IMR-90 (cell line): Measurements from ENCODE around the gene ZNF621. TPM values are rescaled to one million over a fixed set of nuclear protein-coding genes. Genes with fewer than 3 reads are reported as not detected.

Source experiments
- ATAC-seq: fragments of 200-7000 bp; cut with Tn5 transposase; 2 replicates; pipeline ENCODE4 v1.9.1; 2020; ENCODE audit warnings: low read depth, mild to moderate bottlenecking, moderate library complexity
- BruUV-seq: library from RNA; stranded (reverse); fragments of 400-500 nt; replicated peaks from 2 replicates; lab custom pipeline; 2021; lab: Mats Ljungman, UMichigan
- CTCF ChIA-PET: fragments of 300-600 bp; formaldehyde crosslinking; extraction: SDS; loops from one replicate; lab custom pipeline; 2021; ENCODE audit warnings: antibody characterized with exemption; lab: Yijun Ruan, JAX
- POLR2A ChIA-PET: fragments of 300-600 bp; sonication (Branson Sonifier 250); formaldehyde crosslinking; loops from one replicate; lab custom pipeline; 2022; ENCODE audit warnings: antibody characterized with exemption; ENCODE audit not compliant: unreplicated experiment; lab: Charles Lee
- DNase-seq: peaks from one replicate; pipeline ENCODE4 v3.0.0; 2013
- H2AFZ ChIP-seq: replicated peaks from 2 replicates; pipeline ENCODE3; 2013; ENCODE audit warnings: low read length, mild to moderate bottlenecking; ENCODE audit not compliant: poor library complexity
- H2AK5ac ChIP-seq: 2 replicates; pipeline ENCODE4 v1.6.1; 2013; ENCODE audit warnings: low read depth, low read length, inconsistent platforms
- H2AK9ac ChIP-seq: replicated peaks from 2 replicates; pipeline ENCODE3; 2013; ENCODE audit warnings: mild to moderate bottlenecking, low read depth, low read length, moderate library complexity; ENCODE audit not compliant: poor library complexity
- H2BK120ac ChIP-seq: 2 replicates; pipeline ENCODE4 v1.6.1; 2013; ENCODE audit warnings: low read depth, low read length, inconsistent platforms
- H2BK15ac ChIP-seq: 3 replicates; pipeline ENCODE4 v1.6.1; 2013; ENCODE audit warnings: low read depth, low read length, inconsistent platforms
- H2BK20ac ChIP-seq: 2 replicates; pipeline ENCODE4 v1.6.1; 2013; ENCODE audit warnings: low read depth, mild to moderate bottlenecking, inconsistent platforms, low read length, moderate library complexity
- H2BK5ac ChIP-seq: 2 replicates; pipeline ENCODE4 v1.6.1; 2013; ENCODE audit warnings: mild to moderate bottlenecking, low read depth, low read length, inconsistent platforms; ENCODE audit not compliant: poor library complexity, severe bottlenecking
- H3K14ac ChIP-seq: replicated peaks from 2 replicates; pipeline ENCODE4 v1.6.1; 2013; ENCODE audit warnings: low read depth, low read length, inconsistent platforms
- H3K18ac ChIP-seq: 2 replicates; pipeline ENCODE4 v1.6.1; 2013; ENCODE audit warnings: low read depth, low read length, control low read depth
- H3K23ac ChIP-seq: 2 replicates; pipeline ENCODE4 v1.6.1; 2013; ENCODE audit warnings: low read depth, low read length, inconsistent platforms
- H3K27ac ChIP-seq: 2 replicates; pipeline ENCODE4 v1.5.1; 2013; ENCODE audit warnings: mild to moderate bottlenecking, control low read depth, low read length; ENCODE audit not compliant: insufficient read depth
- H3K27me3 ChIP-seq: 2 replicates; pipeline ENCODE4 v1.6.1; 2013; ENCODE audit warnings: low read length; ENCODE audit not compliant: control insufficient read depth, insufficient read depth
- H3K36me3 ChIP-seq: 2 replicates; pipeline ENCODE4 v1.6.1; 2013; ENCODE audit warnings: low read length, mixed read lengths; ENCODE audit not compliant: control insufficient read depth, insufficient read depth
- H3K4ac ChIP-seq: 2 replicates; pipeline ENCODE4 v1.6.1; 2013; ENCODE audit warnings: low read depth, low read length, inconsistent platforms
- H3K4me1 ChIP-seq: 2 replicates; pipeline ENCODE4 v1.6.1; 2013; ENCODE audit warnings: low read length, mixed read lengths; ENCODE audit not compliant: control insufficient read depth, insufficient read depth
- H3K4me2 ChIP-seq: 2 replicates; pipeline ENCODE4 v1.6.1; 2013; ENCODE audit warnings: low read depth, mild to moderate bottlenecking, control low read depth, low read length, moderate library complexity
- H3K4me3 ChIP-seq: 2 replicates; pipeline ENCODE4 v1.5.1; 2013; ENCODE audit warnings: low read depth, mild to moderate bottlenecking, control low read depth, low read length, moderate library complexity; ENCODE audit not compliant: insufficient read depth
- H3K56ac ChIP-seq: 2 replicates; pipeline ENCODE4 v1.6.1; 2013; ENCODE audit warnings: low read length, inconsistent platforms; ENCODE audit not compliant: insufficient read depth; ENCODE audit errors: extremely low read depth
- H3K79me1 ChIP-seq, 2 experiments: 2 replicates each; pipeline ENCODE4 v1.6.1; 2013; ENCODE audit warnings: low read length in 2 of 2, inconsistent platforms in 1 of 2, low read depth in 1 of 2
- H3K9ac ChIP-seq: 2 replicates; pipeline ENCODE4 v1.6.1; 2013; ENCODE audit warnings: low read depth, low read length, control low read depth
- H3K9me1 ChIP-seq: 2 replicates; pipeline ENCODE4 v1.6.1; 2013; ENCODE audit warnings: low read length, inconsistent platforms; ENCODE audit not compliant: insufficient read depth
- H3K9me3 ChIP-seq: 2 replicates; pipeline ENCODE4 v1.6.1; 2013; ENCODE audit warnings: low read length; ENCODE audit not compliant: control insufficient read depth, insufficient read depth
- H4K20me1 ChIP-seq: 2 replicates; pipeline ENCODE4 v1.6.1; 2013; ENCODE audit warnings: low read length, inconsistent platforms; ENCODE audit not compliant: insufficient read depth
- H4K5ac ChIP-seq: 2 replicates; pipeline ENCODE4 v1.6.1; 2013; ENCODE audit warnings: mild to moderate bottlenecking, low read depth, low read length, control low read depth
- H4K8ac ChIP-seq, 2 experiments: 2 replicates each; pipeline ENCODE4 v1.6.1; 2013; ENCODE audit warnings: low read depth in 2 of 2, low read length in 2 of 2, control low read depth in 1 of 2, inconsistent platforms in 1 of 2
- H4K91ac ChIP-seq: 2 replicates; pipeline ENCODE4 v1.6.1; 2013; ENCODE audit warnings: low read depth, low read length, inconsistent platforms; ENCODE audit not compliant: insufficient read depth
- BHLHE40 ChIP-seq: fragments of 150-350 bp; IDR thresholded peaks from 2 replicates; pipeline ENCODE4 v1.6.1; 2016; ENCODE audit warnings: mild to moderate bottlenecking, low read depth, low read length
- CEBPB ChIP-seq: IDR thresholded peaks from 2 replicates; pipeline ENCODE4 v1.6.1; 2012; ENCODE audit warnings: low read depth, low read length, improper control_type of control experiment
- CHD1 ChIP-seq: IDR thresholded peaks from 2 replicates; pipeline ENCODE4 v1.6.1; 2012; ENCODE audit warnings: low read depth, low read length, improper control_type of control experiment
- FOS ChIP-seq: fragments of 150-350 bp; IDR thresholded peaks from 2 replicates; pipeline ENCODE4 v1.6.1; 2016; ENCODE audit warnings: low read depth, low read length
- MAFK ChIP-seq: IDR thresholded peaks from 2 replicates; pipeline ENCODE4 v1.6.1; 2012; ENCODE audit warnings: low read depth, low read length, improper control_type of control experiment
- MAZ ChIP-seq: IDR thresholded peaks from 2 replicates; pipeline ENCODE4 v1.6.1; 2012; ENCODE audit warnings: low read depth, mild to moderate bottlenecking, low read length, improper control_type of control experiment, moderate library complexity, borderline replicate concordance
- NFE2L2 ChIP-seq: fragments of 150-350 bp; IDR thresholded peaks from 2 replicates; pipeline ENCODE4 v1.6.1; 2016; ENCODE audit warnings: low read depth, mild to moderate bottlenecking, low read length
- POLR2A ChIP-seq: IDR thresholded peaks from 2 replicates; pipeline ENCODE4 v1.6.1; 2012; ENCODE audit warnings: mild to moderate bottlenecking, low read depth, low read length
- RAD21 ChIP-seq: IDR thresholded peaks from 2 replicates; pipeline ENCODE4 v1.6.1; 2012; ENCODE audit warnings: low read length, improper control_type of control experiment
- RCOR1 ChIP-seq: IDR thresholded peaks from 2 replicates; pipeline ENCODE4 v1.6.1; 2012; ENCODE audit warnings: mild to moderate bottlenecking, low read length, improper control_type of control experiment; ENCODE audit not compliant: insufficient replicate concordance
- SMC3 ChIP-seq: fragments of 150-350 bp; IDR thresholded peaks from 2 replicates; pipeline ENCODE4 v1.6.1; 2016; ENCODE audit warnings: low read depth, mild to moderate bottlenecking, antibody characterized with exemption, low read length, moderate library complexity
- WGBS, 2 experiments: methylation state at CpG; one replicate each; pipeline versions ENCODE4 v1.1.5 to v1.1.7; 2013; ENCODE audit warnings: missing lambda C conversion rate in 2 of 2; ENCODE audit not compliant: insufficient read length in 1 of 2; ENCODE audit errors: extremely low coverage in 2 of 2; 5-methylcytosine and 5-hydroxymethylcytosine counted together
- dilution Hi-C: fragments of 300-500 bp; cut with HindIII; formaldehyde crosslinking; loops from one replicate; pipeline ENCODE4 v1.14.3; 2018; ENCODE audit warnings: low sequenced_read_pairs; ENCODE audit not compliant: unreplicated experiment
- in situ Hi-C: fragments of 300-500 bp; cut with MboI; formaldehyde crosslinking; loops from 3 replicates; pipeline ENCODE4 v1.14.3; 2019; ENCODE audit warnings: low sequenced_read_pairs, inconsistent platforms, mixed read lengths
- intact Hi-C: fragments of 100-400 bp; cut with micrococcal nuclease; formaldehyde crosslinking; loops from 2 replicates; pipeline ENCODE4 v1.10.0; 2022
- polyA plus RNA-seq, 3 experiments: library from polyadenylated mRNA; depleted of rRNA; stranded (reverse); fragments of >200 nt; gene quantifications; 2 replicates each; pipeline ENCODE4 v1.2.3, GENCODE V29; 2012; ENCODE audit warnings: low replicate concordance in 1 of 3
- total RNA-seq: library from RNA; depleted of rRNA; stranded (reverse); fragments of >200 nt; gene quantifications from 2 replicates; pipeline ENCODE4 v1.2.3, GENCODE V29; 2012
- TF ChIP-seq, protein P1 (sequence below): fragments of 150-350 bp; IDR thresholded peaks from 2 replicates; pipeline ENCODE4 v1.6.1; 2017; ENCODE audit warnings: mild to moderate bottlenecking, antibody characterized with exemption, low read length, low read depth
- TF ChIP-seq, protein P2 (sequence below): fragments of 150-350 bp; IDR thresholded peaks from 2 replicates; pipeline ENCODE4 v1.6.1; 2016; ENCODE audit warnings: low read depth, mild to moderate bottlenecking, low read length, moderate library complexity, borderline replicate concordance
- TF ChIP-seq, protein P3 (sequence below): conservative IDR thresholded peaks from 2 replicates; pipeline ENCODE4 v1.5.1; 2012; ENCODE audit warnings: mild to moderate bottlenecking, low read depth, low read length, improper control_type of control experiment

ZNF621 gene
- total and polyA plus RNA-seq, 2 of the 4 experiments (the other 2 are of a cell fraction): 7.3 to 8.3 TPM

DNA sequence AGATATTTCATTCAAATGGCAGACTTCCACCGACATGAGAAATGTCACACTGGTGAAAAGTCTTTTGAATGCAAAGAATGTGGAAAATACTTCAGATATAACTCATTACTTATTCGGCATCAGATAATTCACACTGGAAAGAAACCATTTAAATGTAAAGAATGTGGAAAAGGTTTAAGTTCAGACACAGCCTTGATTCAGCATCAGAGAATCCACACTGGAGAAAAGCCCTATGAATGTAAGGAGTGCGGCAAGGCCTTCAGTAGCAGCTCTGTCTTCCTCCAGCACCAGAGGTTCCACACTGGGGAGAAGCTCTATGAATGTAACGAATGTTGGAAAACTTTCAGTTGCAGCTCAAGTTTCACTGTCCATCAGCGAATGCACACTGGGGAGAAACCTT, 8.6 kb upstream of the ZNF621 start:
- intact Hi-C loops: no loop called here
- H3K9me1 ChIP-seq: no peaks in the 10 kb centered on the region
- in situ Hi-C loops: no loop called here
- TF ChIP-seq SMC3: no peak
- TF ChIP-seq POLR2A: no peak
- TF ChIP-seq, protein P1, sequence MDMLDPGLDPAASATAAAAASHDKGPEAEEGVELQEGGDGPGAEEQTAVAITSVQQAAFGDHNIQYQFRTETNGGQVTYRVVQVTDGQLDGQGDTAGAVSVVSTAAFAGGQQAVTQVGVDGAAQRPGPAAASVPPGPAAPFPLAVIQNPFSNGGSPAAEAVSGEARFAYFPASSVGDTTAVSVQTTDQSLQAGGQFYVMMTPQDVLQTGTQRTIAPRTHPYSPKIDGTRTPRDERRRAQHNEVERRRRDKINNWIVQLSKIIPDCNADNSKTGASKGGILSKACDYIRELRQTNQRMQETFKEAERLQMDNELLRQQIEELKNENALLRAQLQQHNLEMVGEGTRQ: no peak
- TF ChIP-seq CEBPB: no peak
- TF ChIP-seq FOS: no peak
- TF ChIP-seq BHLHE40: no peak
- TF ChIP-seq, protein P2, sequence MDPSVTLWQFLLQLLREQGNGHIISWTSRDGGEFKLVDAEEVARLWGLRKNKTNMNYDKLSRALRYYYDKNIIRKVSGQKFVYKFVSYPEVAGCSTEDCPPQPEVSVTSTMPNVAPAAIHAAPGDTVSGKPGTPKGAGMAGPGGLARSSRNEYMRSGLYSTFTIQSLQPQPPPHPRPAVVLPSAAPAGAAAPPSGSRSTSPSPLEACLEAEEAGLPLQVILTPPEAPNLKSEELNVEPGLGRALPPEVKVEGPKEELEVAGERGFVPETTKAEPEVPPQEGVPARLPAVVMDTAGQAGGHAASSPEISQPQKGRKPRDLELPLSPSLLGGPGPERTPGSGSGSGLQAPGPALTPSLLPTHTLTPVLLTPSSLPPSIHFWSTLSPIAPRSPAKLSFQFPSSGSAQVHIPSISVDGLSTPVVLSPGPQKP: no peak
- TF ChIP-seq CHD1: no peak
- TF ChIP-seq, protein P3, sequence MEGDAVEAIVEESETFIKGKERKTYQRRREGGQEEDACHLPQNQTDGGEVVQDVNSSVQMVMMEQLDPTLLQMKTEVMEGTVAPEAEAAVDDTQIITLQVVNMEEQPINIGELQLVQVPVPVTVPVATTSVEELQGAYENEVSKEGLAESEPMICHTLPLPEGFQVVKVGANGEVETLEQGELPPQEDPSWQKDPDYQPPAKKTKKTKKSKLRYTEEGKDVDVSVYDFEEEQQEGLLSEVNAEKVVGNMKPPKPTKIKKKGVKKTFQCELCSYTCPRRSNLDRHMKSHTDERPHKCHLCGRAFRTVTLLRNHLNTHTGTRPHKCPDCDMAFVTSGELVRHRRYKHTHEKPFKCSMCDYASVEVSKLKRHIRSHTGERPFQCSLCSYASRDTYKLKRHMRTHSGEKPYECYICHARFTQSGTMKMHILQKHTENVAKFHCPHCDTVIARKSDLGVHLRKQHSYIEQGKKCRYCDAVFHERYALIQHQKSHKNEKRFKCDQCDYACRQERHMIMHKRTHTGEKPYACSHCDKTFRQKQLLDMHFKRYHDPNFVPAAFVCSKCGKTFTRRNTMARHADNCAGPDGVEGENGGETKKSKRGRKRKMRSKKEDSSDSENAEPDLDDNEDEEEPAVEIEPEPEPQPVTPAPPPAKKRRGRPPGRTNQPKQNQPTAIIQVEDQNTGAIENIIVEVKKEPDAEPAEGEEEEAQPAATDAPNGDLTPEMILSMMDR: no peak
- TF ChIP-seq MAZ: no peak
- no peak for TF ChIP-seq NFE2L2
- no peak for TF ChIP-seq RAD21
- TF ChIP-seq RCOR1: no peak
- TF ChIP-seq MAFK: no peak
- H2BK120ac ChIP-seq: peak overlapping the region; percentile 25; the same call in 1 of the 2 replicates
- no peak overlapping the region for H3K56ac ChIP-seq
- no peak overlapping the region for H2BK15ac ChIP-seq
- no peaks in the 10 kb centered on the region for H3K9me3 ChIP-seq
- no peak overlapping the region for H3K18ac ChIP-seq
- no peaks in the 10 kb centered on the region for H3K27me3 ChIP-seq
- H3K27ac ChIP-seq: no peak overlapping the region
- no peak overlapping the region for H3K23ac ChIP-seq
- 0 out of 2 replicates have a peak, but pooled peaks cover 2% of the 10 kb centered on the region for H3K4me1 ChIP-seq
- no peaks in the 10 kb centered on the region for H3K36me3 ChIP-seq
- H3K14ac ChIP-seq: no peak overlapping the region; the same call in 1 of the 2 replicates
- no CpG with 5 or more reads among the region's 5 CpGs for WGBS, 2 experiments
- H3K4me3 ChIP-seq: no peak overlapping the region
- ChIA-PET POLR2A (no interaction called here), CTCF (no interaction called here)
- no peaks in the 10 kb centered on the region for H3K79me1 ChIP-seq
- no peak overlapping the region for H2BK5ac ChIP-seq
- BruUV-seq: no TSS peak
- H4K8ac ChIP-seq: no peak overlapping the region
- dilution Hi-C loops: no loop called here
- H3K4ac ChIP-seq: no peak overlapping the region
- H4K20me1 ChIP-seq: no peaks in the 10 kb centered on the region
- no peak overlapping the region for H2AK9ac ChIP-seq
- H2BK20ac ChIP-seq: no peak overlapping the region
- no peak overlapping the region for H3K9ac ChIP-seq
- DNase-seq (peak; percentile 31), ATAC-seq (peak; percentile 70)
- no peak overlapping the region for H4K5ac ChIP-seq
- H3K4me2 ChIP-seq: no peak overlapping the region
- H2AFZ ChIP-seq: peak overlapping the region; percentile 62
- H4K91ac ChIP-seq: no peak overlapping the region
- H2AK5ac ChIP-seq: no peak overlapping the region
